H9 (cell line): ENCODE results near the gene GRIK1. TPM values are rescaled to one million over a fixed set of nuclear protein-coding genes. Genes with fewer than 3 reads are reported as not detected.

Experiments
- DNase-seq: peaks from one replicate; pipeline ENCODE4 v3.0.0-alpha.2; 2017
- H2AFZ ChIP-seq: one replicate; pipeline ENCODE4 v1.6.1; 2013; ENCODE audit warnings: mild to moderate bottlenecking, low read length, control low read depth, moderate library complexity
- H2AK5ac ChIP-seq: 2 replicates; pipeline ENCODE4 v1.6.1; 2013; ENCODE audit warnings: low read length, control low read depth, mixed read lengths; ENCODE audit not compliant: insufficient read length
- H2BK120ac ChIP-seq: one replicate; pipeline ENCODE4 v1.6.1; 2013; ENCODE audit warnings: low read depth, mild to moderate bottlenecking, low read length, control low read depth, inconsistent platforms; ENCODE audit not compliant: poor library complexity, severe bottlenecking
- H2BK12ac ChIP-seq: 2 replicates; pipeline ENCODE4 v1.6.1; 2013; ENCODE audit warnings: low read length, control low read depth, mixed read lengths, low read depth; ENCODE audit not compliant: insufficient read length
- H2BK15ac ChIP-seq: 2 replicates; pipeline ENCODE4 v1.6.1; 2013; ENCODE audit warnings: low read depth, low read length, control low read depth
- H2BK20ac ChIP-seq: one replicate; pipeline ENCODE4 v1.6.1; 2013; ENCODE audit warnings: low read depth, mild to moderate bottlenecking, low read length, control low read depth, inconsistent platforms; ENCODE audit not compliant: poor library complexity, severe bottlenecking
- H2BK5ac ChIP-seq: 2 replicates; pipeline ENCODE4 v1.6.1; 2013; ENCODE audit warnings: low read length, control low read depth, mixed read lengths; ENCODE audit not compliant: insufficient read length
- H3K14ac ChIP-seq: 2 replicates; pipeline ENCODE4 v1.6.1; 2013; ENCODE audit warnings: low read length, control low read depth; ENCODE audit not compliant: insufficient read depth
- H3K18ac ChIP-seq: 2 replicates; pipeline ENCODE4 v1.6.1; 2013; ENCODE audit warnings: low read depth, mild to moderate bottlenecking, mixed read lengths, low read length, control low read depth; ENCODE audit not compliant: insufficient read length
- H3K23ac ChIP-seq: 2 replicates; pipeline ENCODE4 v1.6.1; 2013; ENCODE audit warnings: low read length, control low read depth, mixed read lengths, low read depth; ENCODE audit not compliant: insufficient read length
- H3K23me2 ChIP-seq: 2 replicates; pipeline ENCODE4 v1.6.1; 2013; ENCODE audit warnings: low read depth, mild to moderate bottlenecking, mixed read lengths, low read length, control low read depth; ENCODE audit not compliant: insufficient read length, poor library complexity, severe bottlenecking
- H3K27ac ChIP-seq: 2 replicates; pipeline ENCODE4 v1.5.1; 2013; ENCODE audit warnings: low read length, control low read depth, mixed read lengths, low read depth; ENCODE audit not compliant: insufficient read length
- H3K27me3 ChIP-seq: 2 replicates; pipeline ENCODE4 v1.6.1; 2013; ENCODE audit warnings: low read length, control low read depth, inconsistent platforms; ENCODE audit not compliant: insufficient read depth
- H3K4ac ChIP-seq: 2 replicates; pipeline ENCODE4 v1.6.1; 2013; ENCODE audit warnings: low read depth, mild to moderate bottlenecking, control low read depth, inconsistent platforms, low read length, moderate library complexity
- H3K4me1 ChIP-seq: 2 replicates; pipeline ENCODE4 v1.6.1; 2013; ENCODE audit warnings: low read length, control low read depth, inconsistent platforms; ENCODE audit not compliant: insufficient read depth
- H3K4me2 ChIP-seq: 2 replicates; pipeline ENCODE4 v1.6.1; 2013; ENCODE audit warnings: low read length, control low read depth, mixed read lengths; ENCODE audit not compliant: insufficient read length, insufficient read depth
- H3K56ac ChIP-seq: 2 replicates; pipeline ENCODE4 v1.6.1; 2013; ENCODE audit warnings: low read depth, mild to moderate bottlenecking, mixed read lengths, low read length, control low read depth; ENCODE audit not compliant: insufficient read length
- H3K79me1 ChIP-seq: 2 replicates; pipeline ENCODE4 v1.6.1; 2013; ENCODE audit warnings: low read depth, mild to moderate bottlenecking, moderate library complexity, low read length, control low read depth, inconsistent platforms; ENCODE audit not compliant: insufficient read depth, poor library complexity, severe bottlenecking
- H3K79me2 ChIP-seq: 2 replicates; pipeline ENCODE4 v1.6.1; 2013; ENCODE audit warnings: low read length, control low read depth, inconsistent platforms; ENCODE audit not compliant: insufficient read depth
- H3K9ac ChIP-seq: 2 replicates; pipeline ENCODE4 v1.6.1; 2013; ENCODE audit warnings: low read length, control low read depth, mixed read lengths; ENCODE audit not compliant: insufficient read length; ENCODE audit errors: extremely low read depth
- H3K9me3 ChIP-seq: one replicate; pipeline ENCODE4 v1.6.1; 2013; ENCODE audit warnings: low read depth, low read length, inconsistent platforms; ENCODE audit not compliant: control insufficient read depth
- H3T11ph ChIP-seq: one replicate; pipeline ENCODE4 v1.6.1; 2013; ENCODE audit warnings: mild to moderate bottlenecking, low read length, control low read depth, inconsistent platforms
- H4K20me1 ChIP-seq: one replicate; pipeline ENCODE4 v1.6.1; 2013; ENCODE audit not compliant: control insufficient read depth, insufficient read length, insufficient read depth
- H4K5ac ChIP-seq: 2 replicates; pipeline ENCODE4 v1.6.1; 2013; ENCODE audit warnings: low read depth, mild to moderate bottlenecking, mixed read lengths, low read length, control low read depth; ENCODE audit not compliant: insufficient read length
- H4K8ac ChIP-seq: replicated peaks from 2 replicates; pipeline ENCODE4 v1.6.1; 2013; ENCODE audit warnings: low read length, control low read depth, mixed read lengths, low read depth; ENCODE audit not compliant: insufficient read length
- H4K91ac ChIP-seq: 2 replicates; pipeline ENCODE4 v1.6.1; 2013; ENCODE audit warnings: low read depth, mild to moderate bottlenecking, moderate library complexity, mixed read lengths, low read length, control low read depth; ENCODE audit not compliant: insufficient read length
- H3K27ac Mint-ChIP-seq, 3 experiments: 2 replicates in 2 of 3; 3 replicates in 1 of 3; pipeline ENCODE4 v1.8.0; 2020 to 2021; ENCODE audit warnings: mixed read lengths in 3 of 3, mild to moderate bottlenecking in 1 of 3, moderate library complexity in 1 of 3
- H3K27me3 Mint-ChIP-seq: 2 replicates; pipeline ENCODE4 v1.8.0; 2021; ENCODE audit warnings: low read depth, mild to moderate bottlenecking, moderate library complexity, mixed read lengths
- H3K36me3 Mint-ChIP-seq, 3 experiments: 2 replicates in 2 of 3; 3 replicates in 1 of 3; pipeline ENCODE4 v1.8.0; 2020 to 2021; ENCODE audit warnings: low read depth in 3 of 3, mixed read lengths in 3 of 3; ENCODE audit not compliant: insufficient read depth in 1 of 3
- H3K4me1 Mint-ChIP-seq, 2 experiments: 2 replicates each; pipeline ENCODE4 v1.8.0; 2020; ENCODE audit warnings: mixed read lengths in 2 of 2
- H3K4me3 Mint-ChIP-seq, 2 experiments: 2 replicates in 1 of 2; 3 replicates in 1 of 2; pipeline ENCODE4 v1.8.0; 2020 to 2021; ENCODE audit warnings: mild to moderate bottlenecking in 2 of 2, mixed read lengths in 2 of 2, moderate library complexity in 1 of 2
- H3K9me3 Mint-ChIP-seq, 2 experiments: 2 replicates in 1 of 2; 3 replicates in 1 of 2; pipeline ENCODE4 v1.8.0; 2020; ENCODE audit warnings: mild to moderate bottlenecking in 2 of 2, mixed read lengths in 2 of 2, moderate library complexity in 1 of 2
- CTCF ChIP-seq: fragments of 200-600 bp; sonication (generic); conservative IDR thresholded peaks from 3 replicates; pipeline ENCODE4 v1.8.0; 2021; ENCODE audit warnings: antibody characterized with exemption, mild to moderate bottlenecking
- WGBS: extraction: QIAGEN DNeasy Blood & Tissue Kit; methylation state at CpG from one replicate; pipeline ENCODE4 v1.1.7; 2013; ENCODE audit warnings: missing lambda C conversion rate, low lambda C conversion rate, mixed read lengths; ENCODE audit not compliant: insufficient read length; ENCODE audit errors: extremely low coverage; 5-methylcytosine and 5-hydroxymethylcytosine counted together
- total RNA-seq: library from RNA; stranded (reverse); gene quantifications from 2 replicates; pipeline ENCODE4 v1.2.1, GENCODE V29; 2021

The GRIK1 gene
- total RNA-seq, 1 experiment from 2014 or later: not detected

GRCh38 chr21:29704719-29705118 is 235.1 kb downstream of the GRIK1 start:
- H2AFZ ChIP-seq: no peak overlapping the region
- no peak overlapping the region for H2BK120ac ChIP-seq
- peaks cover 1% of the 10 kb centered on the region; the same call in 1 of the 2 replicates for H3K79me2 ChIP-seq
- no peak overlapping the region for H4K91ac ChIP-seq
- H3T11ph ChIP-seq: no peak overlapping the region
- TF ChIP-seq CTCF: no peak
- no peaks in the 10 kb centered on the region for H3K23me2 ChIP-seq
- no peaks in the 10 kb centered on the region for H3K9me3 ChIP-seq
- no peak overlapping the region for H3K23ac ChIP-seq
- no peak overlapping the region for H3K27ac ChIP-seq
- H3K36me3 Mint-ChIP-seq: peaks cover 0 to 4% (median 2%) of the 10 kb centered on the region in 3 experiments; a peak in 1 of 7 replicates
- H3K18ac ChIP-seq: no peak overlapping the region
- H3K9ac ChIP-seq: no peak overlapping the region
- no peaks in the 10 kb centered on the region for H3K4me1 ChIP-seq
- no peak overlapping the region for H3K4me3 Mint-ChIP-seq
- H2BK20ac ChIP-seq: no peak overlapping the region
- no peak overlapping the region for H3K27ac Mint-ChIP-seq
- DNase-seq: no peak
- no peaks in the 10 kb centered on the region for H4K20me1 ChIP-seq
- H3K56ac ChIP-seq: no peak overlapping the region
- no peaks in the 10 kb centered on the region for H3K27me3 ChIP-seq
- no peaks in the 10 kb centered on the region; a peak in 1 of 5 replicates for H3K9me3 Mint-ChIP-seq
- no peak overlapping the region for H3K4me2 ChIP-seq
- H3K79me1 ChIP-seq: no peaks in the 10 kb centered on the region
- no peak overlapping the region for H2AK5ac ChIP-seq
- H3K14ac ChIP-seq: no peak overlapping the region
- peaks cover 2 to 3% of the 10 kb centered on the region in 2 experiments; a peak in 2 of 4 replicates for H3K4me1 Mint-ChIP-seq
- no CpG with 5 or more reads among the region's 1 CpG for WGBS
- H2BK15ac ChIP-seq: no peak overlapping the region
- no peak overlapping the region for H3K4ac ChIP-seq
- no peaks in the 10 kb centered on the region for H3K27me3 Mint-ChIP-seq
- H2BK5ac ChIP-seq: no peak overlapping the region
- H2BK12ac ChIP-seq: no peak overlapping the region
- no peak overlapping the region for H4K5ac ChIP-seq
- no peak overlapping the region for H4K8ac ChIP-seq
